ENCODE measurements around the gene GBX2. TPM values are rescaled to one million over a fixed set of nuclear protein-coding genes. Genes with fewer than 3 reads are reported as not detected.

Gene GBX2
- total RNA-seq, 1 donor from 2014 or later: not detected

DNA sequence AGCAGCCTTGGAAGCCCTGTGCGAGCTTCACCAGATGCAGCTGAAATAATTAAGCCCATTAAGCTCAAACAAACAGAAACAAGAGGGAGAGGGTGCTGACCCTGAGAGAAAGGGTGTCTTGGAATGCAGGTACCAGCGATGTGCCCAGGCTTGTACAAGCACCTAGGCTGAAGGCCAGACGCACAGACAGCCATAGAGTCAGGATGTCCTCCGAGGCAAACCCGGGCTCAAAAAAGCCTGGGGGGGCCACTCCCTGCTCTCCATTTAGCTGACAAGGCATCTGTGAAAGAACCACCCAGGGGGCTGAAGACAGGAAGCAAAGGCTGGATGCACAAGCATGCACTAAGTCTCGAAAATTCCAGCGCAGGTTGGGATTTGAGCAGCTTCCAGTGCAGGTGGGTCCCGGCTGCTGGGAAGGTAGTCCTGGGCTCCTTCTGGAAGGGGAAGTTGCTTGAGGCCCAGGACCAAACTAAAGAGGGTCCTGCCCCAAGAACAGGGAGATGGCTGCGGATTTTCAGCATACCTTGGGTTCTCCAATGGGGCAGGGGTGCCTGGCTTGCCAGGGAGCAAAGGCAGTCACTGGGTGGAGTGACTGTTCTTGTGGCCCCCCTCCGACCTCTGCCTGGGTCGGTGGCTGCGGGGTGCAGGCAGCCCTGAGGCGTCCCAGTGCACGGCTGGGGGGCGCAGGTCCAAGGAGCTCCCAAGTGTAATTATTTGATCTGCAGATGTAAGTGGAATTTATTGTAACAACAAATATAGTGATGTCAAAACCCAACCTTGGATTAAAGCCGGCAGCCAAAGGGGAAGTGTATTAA lies 5.9 kb downstream of the GBX2 start:
- Histone ChIP-seq H3K27me3 (ENCODE audit: control insufficient read depth, insufficient read depth, low read length) (peaks cover 45% of the 10 kb centered on the region), H3K4me3 (ENCODE audit: low read depth, low read length) (no peak overlapping the region), H3K36me3 (ENCODE audit: control insufficient read depth, insufficient read depth, low read length) (no peaks in the 10 kb centered on the region)
- TF ChIP-seq, protein P1, sequence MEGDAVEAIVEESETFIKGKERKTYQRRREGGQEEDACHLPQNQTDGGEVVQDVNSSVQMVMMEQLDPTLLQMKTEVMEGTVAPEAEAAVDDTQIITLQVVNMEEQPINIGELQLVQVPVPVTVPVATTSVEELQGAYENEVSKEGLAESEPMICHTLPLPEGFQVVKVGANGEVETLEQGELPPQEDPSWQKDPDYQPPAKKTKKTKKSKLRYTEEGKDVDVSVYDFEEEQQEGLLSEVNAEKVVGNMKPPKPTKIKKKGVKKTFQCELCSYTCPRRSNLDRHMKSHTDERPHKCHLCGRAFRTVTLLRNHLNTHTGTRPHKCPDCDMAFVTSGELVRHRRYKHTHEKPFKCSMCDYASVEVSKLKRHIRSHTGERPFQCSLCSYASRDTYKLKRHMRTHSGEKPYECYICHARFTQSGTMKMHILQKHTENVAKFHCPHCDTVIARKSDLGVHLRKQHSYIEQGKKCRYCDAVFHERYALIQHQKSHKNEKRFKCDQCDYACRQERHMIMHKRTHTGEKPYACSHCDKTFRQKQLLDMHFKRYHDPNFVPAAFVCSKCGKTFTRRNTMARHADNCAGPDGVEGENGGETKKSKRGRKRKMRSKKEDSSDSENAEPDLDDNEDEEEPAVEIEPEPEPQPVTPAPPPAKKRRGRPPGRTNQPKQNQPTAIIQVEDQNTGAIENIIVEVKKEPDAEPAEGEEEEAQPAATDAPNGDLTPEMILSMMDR (IDR thresholded peaks at IDR 0.05; ENCODE audit: insufficient read depth, low read length, severe bottlenecking): no peak
- DNase-seq (ENCODE audit: low read depth) (peak; percentile 43), FAIRE-seq (no peak)

DNA sequence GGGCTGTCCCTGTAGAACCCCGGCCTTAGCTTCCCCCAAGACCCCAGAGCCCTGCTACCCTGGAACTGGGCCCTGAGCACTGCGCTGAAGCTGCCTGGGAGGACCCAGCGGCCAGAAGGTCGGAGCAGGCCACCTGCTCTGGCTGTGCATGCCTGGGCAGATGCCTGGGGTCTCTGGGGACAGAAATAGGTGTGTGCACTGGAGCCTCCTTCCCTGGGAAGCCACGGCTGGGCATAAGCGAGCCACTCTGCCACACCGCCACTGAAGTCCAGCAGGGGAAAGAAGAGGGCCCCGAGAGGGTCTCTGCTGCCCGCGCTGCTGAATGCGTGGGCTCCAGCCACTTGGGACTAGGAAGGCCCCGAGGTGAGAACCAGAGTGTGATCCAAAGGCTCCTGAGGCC lies 6.7 kb downstream of the GBX2 start:
- TF ChIP-seq, protein P1 (IDR thresholded peaks at IDR 0.05; ENCODE audit: insufficient read depth, low read length, severe bottlenecking): no peak
- Histone ChIP-seq H3K4me3 (ENCODE audit: low read depth, low read length) (no peak overlapping the region), H3K27me3 (ENCODE audit: control insufficient read depth, insufficient read depth, low read length) (peaks cover 40% of the 10 kb centered on the region), H3K36me3 (ENCODE audit: control insufficient read depth, insufficient read depth, low read length) (no peaks in the 10 kb centered on the region)
- no peak for FAIRE-seq
- DNase-seq (ENCODE audit: low read depth): no peak

DNA sequence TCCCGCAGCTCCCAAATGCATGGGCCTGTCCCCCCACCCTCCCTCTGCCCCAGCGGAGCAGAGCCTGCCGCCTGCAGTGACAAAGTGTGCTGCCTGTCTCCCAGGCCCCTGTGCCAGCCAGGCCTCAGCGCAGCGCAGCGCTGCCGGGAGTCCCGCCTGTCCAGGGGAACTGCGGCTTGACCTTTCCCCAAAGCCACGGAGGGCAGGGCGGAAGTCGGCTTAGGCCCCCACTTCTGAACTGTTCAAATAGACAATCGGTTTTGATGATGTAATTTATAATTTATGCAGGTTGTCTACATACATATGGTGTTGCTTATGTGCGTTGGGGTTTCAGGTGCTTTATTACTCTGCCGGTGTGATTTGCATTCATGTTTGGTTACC lies 7.1 kb downstream of the GBX2 start:
- FAIRE-seq: no peak
- TF ChIP-seq, protein P1 (IDR thresholded peaks at IDR 0.05; ENCODE audit: insufficient read depth, low read length, severe bottlenecking): no peak
- Histone ChIP-seq H3K27me3 (ENCODE audit: control insufficient read depth, insufficient read depth, low read length) (peaks cover 40% of the 10 kb centered on the region), H3K4me3 (ENCODE audit: low read depth, low read length) (no peak overlapping the region), H3K36me3 (ENCODE audit: control insufficient read depth, insufficient read depth, low read length) (no peaks in the 10 kb centered on the region)
- no peak for DNase-seq (ENCODE audit: low read depth)

DNA sequence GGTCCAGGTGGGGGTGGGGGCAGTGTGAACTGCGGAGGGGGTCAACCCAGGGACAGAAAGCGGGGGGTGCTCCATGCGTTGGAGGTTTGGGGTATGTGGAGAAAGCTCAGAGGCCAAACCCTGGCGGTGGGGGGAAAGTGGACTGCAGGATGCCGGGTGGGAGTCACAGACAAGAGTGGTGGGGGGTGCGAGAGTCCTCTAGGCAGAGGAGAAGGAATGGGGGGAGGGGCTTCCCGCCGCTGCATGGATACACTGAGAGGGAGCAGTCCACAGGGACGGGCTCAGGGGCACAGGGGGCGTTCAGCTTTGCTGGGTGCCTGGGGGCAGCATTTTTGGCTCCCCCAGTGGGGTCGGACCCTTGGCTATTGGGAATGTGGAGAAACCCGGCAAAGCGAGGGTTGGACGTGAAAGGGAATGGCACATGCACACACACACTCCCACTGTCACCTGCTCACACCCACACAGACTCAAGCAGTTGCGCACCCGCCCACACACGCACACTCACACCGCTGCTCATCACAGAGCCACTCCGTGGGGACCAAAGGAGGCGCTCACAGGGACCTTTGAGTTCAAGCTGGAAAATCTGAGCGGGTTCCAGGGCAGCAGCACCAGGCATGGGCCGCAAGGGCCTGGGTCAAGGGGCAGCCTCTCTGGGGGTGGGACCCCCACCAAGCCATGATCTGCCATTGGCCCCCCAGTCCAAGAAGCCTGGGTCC lies 7.7 kb downstream of the GBX2 start:
- FAIRE-seq (no peak), DNase-seq (ENCODE audit: low read depth) (no peak)
- TF ChIP-seq, protein P1 (IDR thresholded peaks at IDR 0.05; ENCODE audit: insufficient read depth, low read length, severe bottlenecking): no peak
- Histone ChIP-seq H3K36me3 (ENCODE audit: control insufficient read depth, insufficient read depth, low read length) (no peaks in the 10 kb centered on the region), H3K27me3 (ENCODE audit: control insufficient read depth, insufficient read depth, low read length) (peaks cover 35% of the 10 kb centered on the region), H3K4me3 (ENCODE audit: low read depth, low read length) (no peak overlapping the region)

DNA sequence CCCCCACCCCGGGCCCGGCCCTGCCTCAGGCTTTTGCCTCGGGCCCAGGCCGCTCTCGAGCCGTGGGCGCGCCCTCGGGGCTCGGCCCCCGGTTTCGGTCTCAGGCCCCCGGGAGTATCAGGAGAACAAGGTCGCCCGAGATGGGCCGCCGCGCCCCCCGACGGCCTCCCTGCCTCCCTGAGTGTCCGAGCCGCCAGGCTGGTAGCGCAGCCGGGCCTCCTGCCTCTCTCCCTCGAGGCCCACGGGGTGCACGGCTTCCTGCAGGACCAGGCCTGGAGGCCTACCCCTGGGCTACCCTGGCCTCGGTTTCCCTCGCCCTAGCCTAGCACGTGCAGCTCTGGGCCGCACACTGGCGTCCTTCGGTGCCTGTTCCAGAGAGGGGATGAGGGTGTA lies 8.4 kb downstream of the GBX2 start:
- Histone ChIP-seq H3K36me3 (ENCODE audit: control insufficient read depth, insufficient read depth, low read length) (no peaks in the 10 kb centered on the region), H3K4me3 (ENCODE audit: low read depth, low read length) (no peak overlapping the region), H3K27me3 (ENCODE audit: control insufficient read depth, insufficient read depth, low read length) (peaks cover 28% of the 10 kb centered on the region)
- DNase-seq (ENCODE audit: low read depth) (no peak), FAIRE-seq (no peak)
- TF ChIP-seq, protein P1 (IDR thresholded peaks at IDR 0.05; ENCODE audit: insufficient read depth, low read length, severe bottlenecking): no peak

All from bronchial epithelial cell (primary cell).